ENCODE results near the gene ANAPC1.
"Not testable (repeated sequence)": the region's sequence is repeated elsewhere in the genome, so short reads cannot be mapped to it uniquely, and the experiment has no call there.

- not testable (repeated sequence) for TF ChIP-seq E2F1 (CRISPR knock-in tag; IDR thresholded peaks at IDR 0.05); U2AF1 (optimal IDR thresholded peaks at IDR 0.05; ENCODE audit: low read depth, low read length); MAFG (tag; conservative IDR thresholded peaks at IDR 0.05); TEAD4 (IDR thresholded peaks at IDR 0.05; ENCODE audit: low read length); TEAD4 (CRISPR knock-in tag; IDR thresholded peaks at IDR 0.05; ENCODE audit: borderline replicate concordance)
- TF ChIP-seq, protein P1, sequence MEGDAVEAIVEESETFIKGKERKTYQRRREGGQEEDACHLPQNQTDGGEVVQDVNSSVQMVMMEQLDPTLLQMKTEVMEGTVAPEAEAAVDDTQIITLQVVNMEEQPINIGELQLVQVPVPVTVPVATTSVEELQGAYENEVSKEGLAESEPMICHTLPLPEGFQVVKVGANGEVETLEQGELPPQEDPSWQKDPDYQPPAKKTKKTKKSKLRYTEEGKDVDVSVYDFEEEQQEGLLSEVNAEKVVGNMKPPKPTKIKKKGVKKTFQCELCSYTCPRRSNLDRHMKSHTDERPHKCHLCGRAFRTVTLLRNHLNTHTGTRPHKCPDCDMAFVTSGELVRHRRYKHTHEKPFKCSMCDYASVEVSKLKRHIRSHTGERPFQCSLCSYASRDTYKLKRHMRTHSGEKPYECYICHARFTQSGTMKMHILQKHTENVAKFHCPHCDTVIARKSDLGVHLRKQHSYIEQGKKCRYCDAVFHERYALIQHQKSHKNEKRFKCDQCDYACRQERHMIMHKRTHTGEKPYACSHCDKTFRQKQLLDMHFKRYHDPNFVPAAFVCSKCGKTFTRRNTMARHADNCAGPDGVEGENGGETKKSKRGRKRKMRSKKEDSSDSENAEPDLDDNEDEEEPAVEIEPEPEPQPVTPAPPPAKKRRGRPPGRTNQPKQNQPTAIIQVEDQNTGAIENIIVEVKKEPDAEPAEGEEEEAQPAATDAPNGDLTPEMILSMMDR (IDR thresholded peaks at IDR 0.05 in 2 of 3, conservative IDR thresholded peaks at IDR 0.05 in 1 of 3; ENCODE audit: insufficient read depth in 2 of 3, low read depth in 1 of 3, low read length in 3 of 3), result not testable (repeated sequence)
- TF ChIP-seq, protein P2, sequence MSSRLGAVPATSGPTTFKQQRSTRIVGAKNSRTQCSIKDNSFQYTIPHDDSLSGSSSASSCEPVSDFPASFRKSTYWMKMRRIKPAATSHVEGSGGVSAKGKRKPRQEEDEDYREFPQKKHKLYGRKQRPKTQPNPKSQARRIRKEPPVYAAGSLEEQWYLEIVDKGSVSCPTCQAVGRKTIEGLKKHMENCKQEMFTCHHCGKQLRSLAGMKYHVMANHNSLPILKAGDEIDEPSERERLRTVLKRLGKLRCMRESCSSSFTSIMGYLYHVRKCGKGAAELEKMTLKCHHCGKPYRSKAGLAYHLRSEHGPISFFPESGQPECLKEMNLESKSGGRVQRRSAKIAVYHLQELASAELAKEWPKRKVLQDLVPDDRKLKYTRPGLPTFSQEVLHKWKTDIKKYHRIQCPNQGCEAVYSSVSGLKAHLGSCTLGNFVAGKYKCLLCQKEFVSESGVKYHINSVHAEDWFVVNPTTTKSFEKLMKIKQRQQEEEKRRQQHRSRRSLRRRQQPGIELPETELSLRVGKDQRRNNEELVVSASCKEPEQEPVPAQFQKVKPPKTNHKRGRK (tag; IDR thresholded peaks at IDR 0.05), result not testable (repeated sequence)
Measured at GRCh38 chr2:111770916-111771658, 112.9 kb downstream of the ANAPC1 start.

Data from K562 (cell line).